OCI-LY7 (cell line): ENCODE results near the gene CTU2.

Experiments
- CTCF ChIP-seq: fragments of 200-600 bp; sonication (generic); conservative IDR thresholded peaks from 2 replicates; pipeline ENCODE4 v1.5.1; 2014; ENCODE audit warnings: mild to moderate bottlenecking, antibody characterized with exemption, low read length, moderate library complexity, mixed read lengths
- EZH2phosphoT487 ChIP-seq: fragments of 200-600 bp; sonication (generic); IDR thresholded peaks from 2 replicates; pipeline ENCODE4 v1.6.1; 2018; ENCODE audit warnings: low read depth, borderline replicate concordance, mild to moderate bottlenecking, mixed run types, antibody characterized with exemption, low read length, moderate library complexity, mixed read lengths

- no peak for TF ChIP-seq CTCF
- TF ChIP-seq EZH2phosphoT487 = no peak
These were observed 18.1 kb upstream of the CTU2 start for GRCh38 chr16:88688013-88688778.
